GM18507 (cell line): ENCODE results near the gene GOLGA7B.

Source experiments
- DNase-seq: peaks from one replicate; pipeline ENCODE4 v3.0.0; 2011; ENCODE audit warnings: low read depth; ENCODE audit not compliant: insufficient read length; ENCODE audit errors: extremely low spot score
- FAIRE-seq: peaks from 2 replicates; lab custom pipeline; 2011; peaks lifted over from hg19 to GRCh38; lab: Jason Lieb, UNC

The GOLGA7B gene

GRCh38 chr10:97914171-97914836 is 64.7 kb downstream of the GOLGA7B start:
- DNase-seq (no peak), FAIRE-seq (no peak)

GRCh38 chr10:97914837-97915211 is 65.2 kb downstream of the GOLGA7B start:
- FAIRE-seq (peak; percentile 78), DNase-seq (peak; percentile 71)

GRCh38 chr10:97915346-97916131 is 65.9 kb downstream of the GOLGA7B start:
- FAIRE-seq (no peak), DNase-seq (no peak)

- FAIRE-seq: no peak
Measured at GRCh38 chr10:97916586-97916985, 66.9 kb downstream of the GOLGA7B start.

GRCh38 chr10:97919012-97919411 is 69.4 kb downstream of the GOLGA7B start:
- DNase-seq: no peak

More at GRCh38 chr10:97916586-97916985, 66.9 kb downstream of the GOLGA7B start:
- DNase-seq: no peak

GRCh38 chr10:97920865-97921264 is 71.2 kb downstream of the GOLGA7B start:
- FAIRE-seq: no peak

More at GRCh38 chr10:97919012-97919411, 69.4 kb downstream of the GOLGA7B start:
- FAIRE-seq: no peak

More at GRCh38 chr10:97920865-97921264, 71.2 kb downstream of the GOLGA7B start:
- DNase-seq: no peak
